Measurements from ENCODE around the gene EME2.

Gene EME2

GRCh38 chr16:1776991-1777374 lies 4.4 kb downstream of the EME2 start:
- TF ChIP-seq CTCF (IDR thresholded peaks at IDR 0.05; ENCODE audit: low read depth, low read length) (no peak), MYC (IDR thresholded peaks at IDR 0.05; ENCODE audit: low read depth, low read length) (no peak), MAX (IDR thresholded peaks at IDR 0.05; ENCODE audit: low read depth, low read length) (no peak), POLR2A (IDR thresholded peaks at IDR 0.05; ENCODE audit: extremely low read depth, insufficient read length) (no peak)
- no peak for DNase-seq (ENCODE audit: low read depth)
- H3K4me3 ChIP-seq (ENCODE audit: low read depth, low read length), result no peak overlapping the region

- no peak overlapping the region for H3K4me3 ChIP-seq (ENCODE audit: low read depth, low read length)
- DNase-seq (ENCODE audit: low read depth), result no peak
- TF ChIP-seq MAX (IDR thresholded peaks at IDR 0.05; ENCODE audit: low read depth, low read length) (no peak), POLR2A (IDR thresholded peaks at IDR 0.05; ENCODE audit: extremely low read depth, insufficient read length) (no peak), MYC (IDR thresholded peaks at IDR 0.05; ENCODE audit: low read depth, low read length) (no peak), CTCF (IDR thresholded peaks at IDR 0.05; ENCODE audit: low read depth, low read length) (no peak)
These were observed 5.0 kb downstream of the EME2 start for GRCh38 chr16:1777375-1778199.

GRCh38 chr16:1778200-1779179 lies 5.9 kb downstream of the EME2 start:
- no peak for DNase-seq (ENCODE audit: low read depth)
- TF ChIP-seq POLR2A (IDR thresholded peaks at IDR 0.05; ENCODE audit: extremely low read depth, insufficient read length) (no peak), MYC (IDR thresholded peaks at IDR 0.05; ENCODE audit: low read depth, low read length) (no peak), MAX (IDR thresholded peaks at IDR 0.05; ENCODE audit: low read depth, low read length) (no peak)
- H3K4me3 ChIP-seq (ENCODE audit: low read depth, low read length), result no peak overlapping the region

GRCh38 chr16:1779234-1779701 lies 6.7 kb downstream of the EME2 start:
- no peak overlapping the region for H3K4me3 ChIP-seq (ENCODE audit: low read depth, low read length)
- no peak for TF ChIP-seq POLR2A (IDR thresholded peaks at IDR 0.05; ENCODE audit: extremely low read depth, insufficient read length)
- no peak for TF ChIP-seq MYC (IDR thresholded peaks at IDR 0.05; ENCODE audit: low read depth, low read length)

GRCh38 chr16:1779741-1780676 lies 7.4 kb downstream of the EME2 start:
- no peak for DNase-seq (ENCODE audit: low read depth)
- no peak for TF ChIP-seq POLR2A (IDR thresholded peaks at IDR 0.05; ENCODE audit: extremely low read depth, insufficient read length)
- no peak for TF ChIP-seq MAX (IDR thresholded peaks at IDR 0.05; ENCODE audit: low read depth, low read length)
- no peak overlapping the region for H3K4me3 ChIP-seq (ENCODE audit: low read depth, low read length)

More at GRCh38 chr16:1779234-1779701, 6.7 kb downstream of the EME2 start:
- DNase-seq (ENCODE audit: low read depth), result no peak

- no peak for TF ChIP-seq MYC (IDR thresholded peaks at IDR 0.05; ENCODE audit: low read depth, low read length)
- TF ChIP-seq MAX (IDR thresholded peaks at IDR 0.05; ENCODE audit: low read depth, low read length), result no peak
- no peak for TF ChIP-seq POLR2A (IDR thresholded peaks at IDR 0.05; ENCODE audit: extremely low read depth, insufficient read length)
- no peak for TF ChIP-seq CTCF (IDR thresholded peaks at IDR 0.05; ENCODE audit: low read depth, low read length)
- no peak for DNase-seq (ENCODE audit: low read depth)
- H3K4me3 ChIP-seq (ENCODE audit: low read depth, low read length), result no peak overlapping the region
These were observed 8.1 kb downstream of the EME2 start for GRCh38 chr16:1780677-1781072.

Measured in NB4 (cell line).